ENCODE measurements around the gene PAX2.

The PAX2 gene

GRCh38 chr10:100725071-100725471 is 20.3 kb upstream of the PAX2 start:
- DNase-seq, result peak; percentile 68

DNA sequence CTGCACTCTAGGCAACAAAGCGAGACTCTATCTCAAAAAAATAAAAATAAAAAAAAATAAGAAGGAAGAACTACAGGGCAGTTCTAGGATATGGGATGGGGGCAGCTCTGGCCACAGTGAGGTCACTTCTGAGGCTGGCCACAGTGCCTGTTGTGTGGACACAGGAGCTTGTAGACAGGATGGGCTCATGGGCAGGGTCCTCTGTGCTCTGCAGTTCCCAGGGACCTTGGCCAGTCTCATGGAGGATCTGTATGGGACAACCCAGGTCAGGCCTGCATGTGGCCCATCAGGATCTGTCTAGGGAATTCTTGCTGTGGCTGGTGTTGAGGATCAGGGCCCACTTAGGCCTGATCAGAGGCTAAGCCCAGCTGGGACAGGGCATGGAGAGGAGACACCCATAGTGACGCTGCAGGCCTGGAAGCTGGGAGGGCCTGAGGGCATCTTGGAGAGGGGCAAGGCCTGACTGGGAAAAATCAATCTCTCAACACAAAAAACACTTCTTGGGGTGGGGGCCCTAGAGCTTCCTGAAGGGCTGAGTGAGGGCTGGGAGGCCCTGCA is 19.4 kb upstream of the PAX2 start:
- DNase-seq, result no peak

- DNase-seq, result no peak
Observed at GRCh38 chr10:100727808-100728207, 17.6 kb upstream of the PAX2 start.

DNA sequence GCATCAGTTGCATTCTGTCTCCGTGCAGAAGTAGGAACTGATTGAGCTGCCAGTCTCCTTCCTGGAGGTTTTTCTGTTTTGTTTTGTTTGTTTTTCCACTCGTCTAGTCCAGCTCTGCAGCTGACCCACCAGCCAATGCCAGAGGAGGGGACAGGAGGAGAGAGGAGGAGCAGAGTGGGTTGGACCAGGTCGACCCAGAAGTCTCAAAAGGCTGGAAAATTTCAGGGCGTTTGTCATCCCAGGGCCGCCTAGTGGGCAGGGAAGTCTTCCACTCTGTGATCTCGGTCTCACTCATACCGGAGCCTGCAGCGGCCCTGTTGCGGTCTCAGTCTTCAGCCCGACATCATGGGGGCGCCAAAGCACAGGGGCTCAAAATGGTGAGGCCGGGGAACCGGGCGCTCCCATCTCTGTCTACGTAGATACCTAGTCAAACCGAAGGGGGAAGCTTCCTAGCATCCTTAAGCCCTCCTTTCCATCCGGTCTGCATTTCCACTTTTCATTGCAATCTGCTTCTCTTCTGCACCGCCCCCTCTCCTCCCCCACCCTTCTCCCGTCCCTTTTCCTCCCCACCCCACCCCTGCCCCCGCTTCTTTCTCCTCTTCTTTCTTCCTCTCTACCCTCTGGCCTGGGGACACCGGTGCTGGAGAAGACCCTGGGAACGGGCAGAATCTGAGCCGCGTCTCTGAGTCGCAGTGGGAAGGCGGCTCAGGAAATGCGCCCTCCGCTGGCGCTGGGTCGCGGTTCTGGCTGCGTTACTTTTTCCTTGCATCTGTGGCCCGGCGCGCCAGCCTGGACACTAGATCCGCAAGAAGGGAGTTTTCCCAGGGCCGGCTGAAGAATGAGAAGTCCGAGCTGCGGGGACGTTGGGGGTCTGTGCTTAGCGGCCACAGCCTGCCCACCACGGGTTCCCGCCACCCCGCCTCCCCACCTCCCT is 16.2 kb upstream of the PAX2 start:
- peak; percentile 31 for DNase-seq

GRCh38 chr10:100729862-100730724 is 15.3 kb upstream of the PAX2 start:
- no peak for DNase-seq

DNA sequence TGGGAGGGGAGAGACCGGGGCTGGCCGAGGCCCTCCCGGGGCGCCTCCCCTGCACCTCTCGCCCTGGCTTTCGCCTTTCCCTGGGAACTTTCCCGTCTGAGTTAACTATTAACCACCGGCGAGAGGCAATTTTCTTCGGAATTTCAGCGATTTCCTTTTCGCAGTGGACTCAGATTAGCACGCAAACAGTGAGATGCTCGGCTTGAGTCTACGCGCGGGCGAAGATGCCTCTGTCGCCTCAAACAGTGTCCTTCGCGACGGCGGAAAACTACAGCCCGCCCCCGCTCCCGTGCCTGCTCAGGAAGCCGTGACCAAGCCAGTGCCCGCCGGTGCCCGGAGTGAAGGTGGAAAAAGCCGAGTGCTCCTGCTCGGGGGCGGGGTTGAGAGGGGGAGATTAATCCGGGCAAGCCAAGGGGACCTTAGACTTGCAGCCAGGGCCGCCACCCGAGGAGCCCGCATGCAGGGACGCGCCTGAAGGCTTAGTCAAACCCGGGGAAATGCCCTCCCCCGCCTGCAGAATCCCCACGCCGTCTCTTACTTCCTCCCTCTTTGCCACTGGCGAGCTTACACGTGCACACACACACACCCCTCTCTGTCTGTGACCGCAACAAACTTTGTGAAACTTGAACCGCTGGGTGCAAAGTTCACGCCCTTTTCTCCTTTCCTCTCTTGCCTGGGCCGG is 14.5 kb upstream of the PAX2 start:
- peak; percentile 48 for DNase-seq

GRCh38 chr10:100731407-100732240 is 13.8 kb upstream of the PAX2 start:
- no peak for DNase-seq

GRCh38 chr10:100732241-100732596 is 13.2 kb upstream of the PAX2 start:
- DNase-seq, result no peak

GRCh38 chr10:100733329-100733728 is 12.1 kb upstream of the PAX2 start:
- DNase-seq, result no peak

DNA sequence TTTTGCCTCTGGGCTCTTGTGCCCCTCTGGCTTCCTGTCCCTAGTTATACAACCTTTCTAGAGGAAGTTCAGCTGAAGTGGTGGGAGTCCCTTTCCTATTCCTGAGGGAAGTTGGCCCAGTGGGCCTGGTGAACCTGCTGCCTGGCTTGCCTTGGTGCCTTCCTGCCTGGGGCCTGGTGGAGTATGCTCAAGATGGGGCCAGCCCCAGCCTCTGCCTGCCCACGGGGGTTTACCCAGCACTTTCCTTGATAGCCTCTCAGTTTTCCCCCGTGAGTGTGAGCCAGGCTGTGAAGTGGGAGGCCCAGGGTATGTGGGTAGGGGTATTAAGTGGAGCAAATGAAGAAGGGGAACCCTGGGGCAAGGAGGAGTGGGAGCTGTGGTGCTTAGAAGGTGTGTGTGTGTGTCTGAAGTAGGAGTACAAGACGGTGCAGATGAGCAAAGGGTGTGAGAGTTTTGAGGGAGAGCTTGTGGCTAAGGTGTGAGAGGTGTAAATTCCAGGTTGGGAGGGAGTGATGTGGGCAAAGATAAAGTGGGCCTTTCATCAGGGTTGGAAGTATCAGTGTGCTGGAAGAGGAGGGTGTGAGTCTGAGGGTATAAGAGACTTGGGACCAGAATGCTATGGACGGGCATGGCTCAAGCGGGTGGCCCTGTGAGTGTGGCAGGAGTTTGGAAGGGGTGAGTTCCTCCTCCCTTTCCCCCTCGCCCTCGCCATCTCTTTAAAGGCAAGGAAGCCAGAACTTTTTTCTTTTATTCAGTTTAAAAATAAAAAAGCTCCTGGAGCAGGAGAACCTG is 10.9 kb upstream of the PAX2 start:
- DNase-seq, result no peak

DNA sequence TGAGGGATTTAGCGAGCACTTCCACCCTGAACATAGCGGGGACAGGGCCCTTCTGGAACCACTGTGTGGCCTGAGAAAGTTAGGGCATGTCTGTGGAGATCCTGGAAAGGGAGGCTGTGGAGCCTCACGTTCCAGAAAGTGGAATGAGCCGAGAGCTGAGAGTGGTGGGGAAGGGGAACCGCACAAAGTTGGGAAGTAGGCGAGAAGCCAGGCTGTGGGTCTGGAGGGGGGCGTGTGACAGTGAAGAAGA is 10.4 kb upstream of the PAX2 start:
- no peak for DNase-seq

DNA sequence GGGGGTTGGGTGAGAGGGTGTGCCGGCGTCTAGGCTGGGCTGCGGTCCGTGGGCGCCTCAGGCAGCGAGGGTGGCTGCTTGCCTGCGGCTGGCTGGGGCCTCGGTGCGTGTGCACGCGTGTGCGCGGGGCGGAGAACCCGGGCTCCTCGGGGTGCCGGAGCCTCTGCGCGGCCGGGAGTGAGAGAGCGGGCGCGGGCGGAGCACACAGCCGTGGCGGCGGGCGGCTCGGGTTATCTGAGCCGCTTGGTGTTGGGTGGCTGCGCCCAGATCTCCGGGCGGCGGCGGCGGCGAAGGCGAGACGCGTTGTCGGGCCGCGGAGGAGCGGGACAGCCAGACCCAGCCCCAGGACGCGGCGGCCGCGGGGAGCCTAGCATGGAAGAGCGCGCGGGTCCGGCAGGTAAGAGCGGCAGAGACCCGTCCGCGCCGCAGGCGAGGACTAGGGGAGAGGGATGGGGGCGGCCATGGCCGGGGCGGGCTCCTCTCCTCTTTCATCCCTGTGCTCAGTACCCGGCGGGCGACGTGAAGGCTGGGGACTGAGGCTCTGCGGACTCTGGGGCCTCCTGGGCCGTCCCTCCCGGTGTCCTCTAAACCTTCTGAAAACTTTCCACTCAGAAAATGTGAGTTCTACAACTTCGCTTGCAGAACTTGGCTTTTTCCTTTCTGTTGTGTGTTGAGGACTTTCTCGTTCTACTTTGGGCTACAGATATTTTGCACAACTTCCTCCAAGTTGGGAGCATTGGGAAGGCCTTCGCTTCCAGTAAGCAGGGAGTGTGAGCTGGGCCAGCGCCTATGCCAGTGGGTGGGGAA is 9.8 kb upstream of the PAX2 start:
- no peak for DNase-seq

- no peak for DNase-seq
Observed at GRCh38 chr10:100736144-100736808, 9.1 kb upstream of the PAX2 start.

DNA sequence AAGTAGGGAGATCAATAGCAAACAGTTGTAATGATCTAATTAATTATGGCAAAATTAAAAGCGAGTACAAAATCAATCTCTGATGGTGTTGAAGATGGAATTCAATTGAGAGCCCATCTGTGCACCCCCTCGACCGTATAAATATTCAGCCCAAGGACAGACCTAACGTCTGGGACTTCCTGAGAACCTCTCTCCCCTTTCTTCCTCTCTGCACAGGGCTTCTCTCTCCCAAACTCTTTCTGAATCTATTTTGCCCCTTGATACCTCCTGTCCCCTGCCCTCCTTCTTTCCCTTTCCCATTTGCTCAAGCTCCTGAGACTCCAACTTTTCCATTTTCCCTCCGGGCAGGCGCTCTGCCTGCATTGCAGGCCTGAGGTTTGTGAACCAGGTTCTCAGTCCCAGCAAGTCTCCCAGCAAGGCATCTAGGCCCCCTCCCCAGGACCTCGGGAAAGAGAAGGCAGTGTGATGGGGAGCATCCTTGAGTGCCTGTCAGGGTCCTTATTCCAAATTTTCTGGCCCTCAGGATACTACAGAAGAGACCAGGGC is 8.5 kb upstream of the PAX2 start:
- no peak for DNase-seq

DNA sequence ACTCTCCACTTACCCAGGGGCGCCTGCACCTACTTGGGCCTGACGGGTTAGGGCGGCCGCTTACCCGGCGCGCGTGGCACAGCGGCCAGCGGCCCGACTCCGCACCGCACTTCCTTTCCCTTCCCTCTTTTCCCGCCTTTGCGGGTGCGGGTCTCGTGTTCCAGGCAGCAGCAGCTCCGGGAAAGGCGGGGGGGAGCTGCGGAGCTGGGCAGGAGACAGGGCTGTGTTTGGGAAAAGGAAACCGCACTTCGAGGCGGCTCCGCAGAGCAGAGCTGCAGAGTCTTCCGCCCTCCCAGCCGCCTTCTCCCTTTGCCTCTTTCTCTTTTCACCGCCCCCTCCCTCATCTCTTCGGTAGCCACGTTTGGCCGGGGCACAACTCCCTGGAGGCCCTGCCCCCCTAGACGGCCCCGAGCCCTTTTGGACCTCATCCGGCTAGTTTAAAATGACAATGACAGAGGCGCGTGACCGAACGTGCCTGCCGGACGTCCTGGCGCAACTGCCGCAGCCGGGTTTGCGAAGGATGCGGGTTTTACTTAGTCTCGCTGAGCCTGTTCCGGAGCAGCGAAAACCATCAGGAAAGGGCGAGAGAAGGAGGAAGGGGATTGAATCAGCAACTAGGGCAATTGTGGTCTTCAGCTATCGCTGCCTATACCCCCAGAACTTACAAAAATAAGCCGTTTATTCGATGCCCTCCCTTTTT is 7.9 kb upstream of the PAX2 start:
- no peak for DNase-seq

DNA sequence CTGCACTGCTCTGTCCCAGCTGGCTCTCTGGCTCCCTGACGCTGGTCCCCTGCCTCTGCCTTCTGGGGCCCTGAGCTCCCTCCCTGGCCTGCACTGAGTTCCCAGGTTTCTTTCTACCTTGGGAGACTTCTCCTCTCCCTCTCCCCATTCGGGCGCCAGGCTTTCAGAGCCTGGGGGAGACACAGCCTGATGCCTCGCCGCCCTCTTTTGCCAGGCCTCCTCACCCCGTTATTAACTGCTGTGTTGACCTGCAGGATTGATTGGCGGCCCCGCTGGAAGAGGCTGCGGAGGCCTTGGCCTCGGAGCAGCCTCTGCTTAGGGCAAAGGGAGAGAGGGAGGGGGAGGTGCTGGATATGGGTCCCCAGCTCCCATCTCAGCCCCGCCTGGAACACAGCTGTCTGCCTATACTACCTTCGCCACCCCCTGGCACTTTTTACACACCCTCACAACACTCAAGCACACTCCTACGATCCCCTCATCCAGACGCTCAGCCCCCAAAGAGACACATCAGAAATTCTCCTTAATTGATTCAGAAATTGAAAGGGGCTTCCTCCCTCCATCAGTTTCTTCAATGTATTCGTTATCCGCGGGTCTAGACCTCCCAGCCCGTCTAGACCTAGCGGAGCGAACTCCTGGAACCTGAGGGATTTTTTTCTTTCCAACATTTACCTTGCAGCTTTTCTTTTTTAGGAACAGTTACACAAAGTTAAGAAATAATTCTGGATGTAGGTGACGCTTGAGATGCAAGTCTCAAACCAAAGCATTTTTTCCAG is 7.1 kb upstream of the PAX2 start:
- no peak for DNase-seq

GRCh38 chr10:100739517-100740368 is 5.6 kb upstream of the PAX2 start:
- no peak for DNase-seq
